ENCODE results near the gene ITGA4. TPM values are rescaled to one million over a fixed set of nuclear protein-coding genes. Genes with fewer than 3 reads are reported as not detected.

Gene ITGA4
- total and polyA plus RNA-seq, 2 donors (not counting 3 experiments of a cell fraction or from before 2014, with no cell fraction given), result 1.5 to 2.8 TPM

GRCh38 chr2:181458871-181459270 is 1.7 kb downstream of the ITGA4 start:
- Histone ChIP-seq H3K4me3 (replicated peaks in 1 of 3; ENCODE audit: insufficient read depth in 1 of 3, low read depth in 1 of 3, low read length in 3 of 3) (no peak overlapping the region), H2AFZ (ENCODE audit: low read depth, low read length) (no peak overlapping the region), H3K79me2 (ENCODE audit: control insufficient read depth, insufficient read depth, low read length) (no peaks in the 10 kb centered on the region), H3K4me2 (ENCODE audit: insufficient read depth, low read length) (no peak overlapping the region), H3K36me3 (ENCODE audit: control insufficient read depth in 2 of 2, extremely low read depth in 1 of 2, insufficient read depth in 2 of 2, low read length in 2 of 2) (no peaks in the 10 kb centered on the region), H3K4me1 (ENCODE audit: control insufficient read depth, extremely low read depth, insufficient read depth, low read length) (peaks cover 7% of the 10 kb centered on the region), H4K20me1 (replicated peaks; ENCODE audit: control insufficient read depth, extremely low read depth, insufficient read depth, low read length) (no peaks in the 10 kb centered on the region), H3K9ac (replicated peaks; ENCODE audit: extremely low read depth, insufficient read depth, low read length) (no peak overlapping the region), H3K27ac (ENCODE audit: insufficient read depth, low read depth, low read length) (no peak overlapping the region), H3K9me1 (replicated peaks; ENCODE audit: control insufficient read depth, extremely low read depth, insufficient read depth, low read length) (no peaks in the 10 kb centered on the region), H3K9me3 (replicated peaks; ENCODE audit: control insufficient read depth, insufficient read depth, low read length) (no peaks in the 10 kb centered on the region), H3K27me3 (ENCODE audit: control insufficient read depth in 2 of 2, insufficient read depth in 2 of 2, low read length in 2 of 2) (peaks cover 17 to 56% of the 10 kb centered on the region in 2 experiments)
- dilution Hi-C loops (cut with MboI; ENCODE audit: extremely low pct_ligation_motif_present, low sequenced_read_pairs), result no loop called here
- ChIA-PET CTCF (no interaction called here), POLR2A (no interaction called here)
- FAIRE-seq, result no peak
- BruUV-seq (replicated peaks), result no TSS peak
- intact Hi-C loops (cut with micrococcal nuclease), result loop anchor here (5.0 kb wide), 1 partner anchor 673 kb away; no protein-coding TSS in a partner anchor
- no peak for TF ChIP-seq POLR2A (IDR thresholded peaks at IDR 0.05; ENCODE audit: low read depth, low read length)
- no peak for TF ChIP-seq GATA2 (IDR thresholded peaks at IDR 0.05; ENCODE audit: insufficient read depth, insufficient read length, low read depth, low read length)
- no peak for TF ChIP-seq MAX (IDR thresholded peaks at IDR 0.05; ENCODE audit: insufficient read depth, insufficient read length)
- no peak for TF ChIP-seq FOS (IDR thresholded peaks at IDR 0.05; ENCODE audit: borderline replicate concordance, insufficient read depth, low read length)
- TF ChIP-seq CTCF (IDR thresholded peaks at IDR 0.05; ENCODE audit: extremely low read depth in 1 of 2, insufficient read depth in 1 of 2, low read depth in 1 of 2, low read length in 2 of 2), result no peak
- TF ChIP-seq JUN (IDR thresholded peaks at IDR 0.05; ENCODE audit: borderline replicate concordance, insufficient read depth, insufficient read length, low read depth), result no peak
- TF ChIP-seq MYC (IDR thresholded peaks at IDR 0.05; ENCODE audit: low read depth, low read length), result no peak
- TF ChIP-seq POLR2AphosphoS5 (IDR thresholded peaks at IDR 0.05; ENCODE audit: insufficient read depth, low read depth, low read length), result no peak
- no peak for TF ChIP-seq EZH2 (IDR thresholded peaks at IDR 0.05; ENCODE audit: borderline replicate concordance, low read depth, low read length, severe bottlenecking)
- no peak for DNase-seq (ENCODE audit: low read depth, low spot score)

Measured in endothelial cell of umbilical vein (primary cell).